GM10266 (cell line): ENCODE data around the gene TTC9.

ENCODE experiments used
- DNase-seq: peaks from one replicate; pipeline ENCODE4 v3.0.0; 2012; ENCODE audit errors: extremely low spot score
- TF ChIP-seq, protein P1 (sequence below): IDR thresholded peaks from 2 replicates; pipeline ENCODE4 v1.5.1; 2012; ENCODE audit warnings: mild to moderate bottlenecking, low read depth; ENCODE audit not compliant: control insufficient read depth, insufficient read depth; ENCODE audit errors: missing control alignments

Gene TTC9

DNA sequence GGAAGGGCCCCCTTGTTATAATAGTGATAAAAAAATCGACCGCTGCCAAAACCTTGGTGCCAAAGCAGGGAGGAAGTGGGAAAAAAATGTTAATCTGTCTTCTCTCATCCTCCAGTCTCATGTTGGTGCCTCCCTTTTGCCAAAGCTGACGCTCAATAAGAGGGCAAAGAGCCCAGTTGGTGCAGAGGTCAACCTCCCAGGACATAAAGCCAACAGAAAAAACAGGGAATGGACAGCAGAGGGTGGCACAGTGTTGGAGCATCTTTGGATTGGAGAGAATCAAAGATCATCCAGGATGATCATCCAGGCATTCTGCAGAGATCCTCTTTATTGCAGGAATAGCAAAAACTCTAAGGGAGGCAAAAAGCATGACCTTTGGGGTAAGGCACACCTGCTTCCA is 9.8 kb upstream of the TTC9 start:
- no peak for DNase-seq
- TF ChIP-seq, protein P1, sequence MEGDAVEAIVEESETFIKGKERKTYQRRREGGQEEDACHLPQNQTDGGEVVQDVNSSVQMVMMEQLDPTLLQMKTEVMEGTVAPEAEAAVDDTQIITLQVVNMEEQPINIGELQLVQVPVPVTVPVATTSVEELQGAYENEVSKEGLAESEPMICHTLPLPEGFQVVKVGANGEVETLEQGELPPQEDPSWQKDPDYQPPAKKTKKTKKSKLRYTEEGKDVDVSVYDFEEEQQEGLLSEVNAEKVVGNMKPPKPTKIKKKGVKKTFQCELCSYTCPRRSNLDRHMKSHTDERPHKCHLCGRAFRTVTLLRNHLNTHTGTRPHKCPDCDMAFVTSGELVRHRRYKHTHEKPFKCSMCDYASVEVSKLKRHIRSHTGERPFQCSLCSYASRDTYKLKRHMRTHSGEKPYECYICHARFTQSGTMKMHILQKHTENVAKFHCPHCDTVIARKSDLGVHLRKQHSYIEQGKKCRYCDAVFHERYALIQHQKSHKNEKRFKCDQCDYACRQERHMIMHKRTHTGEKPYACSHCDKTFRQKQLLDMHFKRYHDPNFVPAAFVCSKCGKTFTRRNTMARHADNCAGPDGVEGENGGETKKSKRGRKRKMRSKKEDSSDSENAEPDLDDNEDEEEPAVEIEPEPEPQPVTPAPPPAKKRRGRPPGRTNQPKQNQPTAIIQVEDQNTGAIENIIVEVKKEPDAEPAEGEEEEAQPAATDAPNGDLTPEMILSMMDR, result no peak

DNA sequence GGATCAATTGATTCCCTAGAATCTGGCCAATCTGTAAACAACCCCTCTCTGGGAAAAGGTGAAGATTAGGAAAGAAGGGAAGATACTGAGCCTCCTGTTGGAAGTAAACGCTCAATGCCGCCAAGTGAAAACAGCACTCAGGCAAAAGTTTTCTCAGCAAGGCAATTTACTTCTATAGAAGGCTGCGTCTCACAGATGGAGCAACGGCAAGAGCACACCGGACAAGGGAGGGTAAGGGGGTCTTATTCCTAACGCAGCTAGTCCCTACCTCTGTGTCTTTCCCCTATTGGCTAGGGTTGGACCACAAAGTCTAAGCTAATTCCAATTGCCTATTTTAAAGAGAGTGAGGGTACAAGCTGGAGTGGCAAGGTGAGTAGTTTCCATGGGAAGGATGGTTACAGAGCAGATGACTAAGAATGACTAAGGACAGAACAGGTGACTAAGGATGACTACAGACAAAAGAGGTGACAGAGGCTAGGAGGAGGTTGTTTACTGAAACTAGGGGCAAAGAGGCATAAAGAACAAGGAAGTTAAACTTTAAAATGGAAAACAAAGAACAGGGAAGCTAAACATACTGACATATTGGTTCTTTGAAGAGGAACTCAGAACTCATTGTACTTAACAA is 5.6 kb upstream of the TTC9 start:
- TF ChIP-seq, protein P1, result no peak
- DNase-seq, result no peak

DNA sequence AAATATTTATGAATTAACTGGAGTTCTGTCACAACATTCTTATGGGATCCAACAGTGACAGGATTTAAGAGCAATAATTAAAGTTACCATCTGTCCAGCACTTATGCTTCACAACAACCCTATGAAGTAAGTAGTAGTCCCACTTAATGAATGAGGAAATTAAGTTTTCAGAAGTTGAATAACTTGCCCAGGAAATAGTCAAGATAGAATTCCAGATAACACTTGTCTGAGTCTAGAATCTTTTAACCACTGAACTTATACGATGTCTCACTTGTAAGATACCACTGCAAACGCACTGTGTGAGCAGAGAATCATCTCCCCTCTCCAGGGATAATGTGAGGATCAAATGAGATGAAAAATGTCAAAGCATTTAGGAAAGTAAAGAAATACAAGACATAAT is 3.3 kb upstream of the TTC9 start:
- DNase-seq, result no peak
- TF ChIP-seq, protein P1, result no peak

DNA sequence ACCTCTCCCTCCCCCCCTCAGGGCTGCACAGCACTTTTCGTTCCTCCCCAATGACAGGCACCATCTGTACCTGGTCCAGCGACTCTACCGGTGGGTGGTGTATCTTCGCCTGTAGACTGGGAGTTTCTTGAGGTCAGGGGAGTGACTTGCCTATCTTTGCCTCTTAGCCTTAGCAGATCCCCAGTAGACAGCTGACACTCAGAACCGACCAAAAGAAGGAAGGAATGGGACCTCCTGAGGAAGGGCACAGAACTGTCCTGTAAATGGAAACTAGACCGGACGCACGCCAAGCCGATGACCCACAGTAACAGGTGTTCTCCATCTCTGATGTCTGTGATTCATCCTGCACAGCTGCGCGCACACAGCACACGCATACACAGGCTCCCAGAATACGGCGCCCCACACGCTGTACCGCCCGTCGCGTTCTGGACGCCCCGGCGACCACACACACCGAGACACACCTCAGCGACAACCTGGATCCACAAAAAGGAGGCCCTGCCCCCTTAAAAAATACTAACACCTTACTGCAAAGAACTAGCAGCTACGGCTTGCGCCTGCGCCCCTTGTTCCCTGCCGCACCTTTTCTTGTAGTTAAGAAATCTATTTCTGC is 673 bp upstream of the TTC9 start:
- DNase-seq, result peak; percentile 69
- TF ChIP-seq, protein P1, result no peak

DNA sequence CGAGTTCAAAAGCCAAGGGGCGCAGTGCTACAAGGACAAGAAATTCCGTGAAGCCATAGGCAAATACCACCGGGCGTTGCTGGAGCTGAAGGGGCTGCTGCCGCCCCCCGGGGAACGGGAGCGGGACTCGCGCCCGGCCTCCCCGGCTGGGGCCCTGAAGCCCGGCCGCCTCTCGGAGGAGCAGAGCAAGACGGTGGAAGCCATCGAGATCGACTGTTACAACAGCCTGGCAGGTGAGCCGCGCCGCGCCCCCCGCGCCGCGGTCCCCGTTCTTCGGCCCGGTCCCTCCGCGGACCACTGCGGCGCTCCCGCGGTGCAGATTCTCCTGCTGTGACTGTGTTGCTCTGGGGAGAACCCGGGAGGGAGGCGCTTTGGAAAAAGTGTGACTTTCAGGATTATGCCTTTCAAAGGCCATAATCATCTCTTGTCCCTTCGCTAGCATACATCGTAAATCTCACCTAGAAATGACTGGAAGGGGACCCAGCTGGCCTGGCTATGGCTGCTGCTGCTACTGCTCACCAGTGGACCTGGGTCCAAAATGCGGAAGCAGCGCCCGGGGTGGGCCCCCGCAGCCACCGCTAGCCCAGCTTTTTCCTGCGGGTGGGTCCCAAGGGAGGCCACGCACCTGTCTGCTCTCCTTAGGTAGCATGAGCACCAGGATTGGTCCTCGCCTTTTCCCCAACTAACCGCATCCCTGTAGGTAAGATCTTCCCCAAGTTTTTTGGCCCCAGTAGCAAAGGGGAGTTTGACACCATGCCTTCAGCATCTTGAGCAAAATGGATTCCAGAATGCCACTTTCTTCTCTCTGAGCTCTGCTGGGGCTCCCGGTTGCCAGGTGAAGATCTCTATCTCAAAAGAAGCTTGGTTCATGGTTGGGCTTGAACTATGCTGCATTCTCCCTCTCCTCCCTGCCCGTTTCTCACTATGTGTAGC is 853 bp downstream of the TTC9 start:
- peak; percentile 65 for DNase-seq

DNA sequence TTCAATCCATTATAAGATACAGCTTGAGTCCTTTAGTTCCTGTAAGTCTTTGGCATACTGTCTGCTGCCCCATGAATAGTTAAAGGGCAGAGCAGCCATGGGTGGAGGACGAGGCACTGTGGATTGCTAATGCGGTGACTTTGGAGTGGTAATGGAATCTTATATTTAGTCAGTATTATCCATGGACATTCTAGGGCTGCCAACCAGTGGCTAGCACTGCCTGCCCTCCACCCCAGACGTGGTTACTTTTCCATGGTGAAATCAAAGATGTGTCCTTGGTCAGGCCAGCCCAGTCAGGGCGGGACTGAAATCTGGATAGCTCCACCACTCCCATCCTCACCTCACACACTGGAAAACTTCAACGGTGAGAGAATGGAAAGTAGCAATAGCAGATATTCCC is 2.3 kb downstream of the TTC9 start:
- DNase-seq, result no peak
- TF ChIP-seq, protein P1, result no peak

More for the DNA sequence above, 853 bp downstream of the TTC9 start:
- TF ChIP-seq, protein P1, result no peak

DNA sequence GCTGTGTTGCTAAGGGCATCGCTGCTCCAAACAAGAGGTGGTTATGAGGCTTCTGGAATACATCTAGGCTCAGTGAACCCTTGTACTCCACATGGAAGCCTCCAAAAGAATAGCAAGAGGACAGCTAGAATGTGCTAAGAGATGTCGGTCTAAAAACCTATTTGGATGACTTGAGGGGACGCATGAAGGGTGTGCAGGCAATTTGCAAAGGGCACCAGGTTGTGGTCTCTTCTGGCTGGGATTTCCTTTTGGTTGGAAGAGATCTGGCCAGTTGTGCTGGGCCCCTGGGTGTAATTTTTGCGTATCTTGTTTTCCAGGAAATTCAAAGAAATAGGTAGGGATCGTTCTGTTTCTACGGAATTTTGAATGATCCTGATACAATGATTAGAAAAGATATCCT is 4.2 kb downstream of the TTC9 start:
- no peak for DNase-seq
- TF ChIP-seq, protein P1, result no peak
